Measurements from ENCODE around the gene MRPS27.
"Not testable (repeated sequence)": the region's sequence is repeated elsewhere in the genome, so short reads cannot be mapped to it uniquely, and the experiment has no call there.

MRPS27 gene

GRCh38 chr5:72191404-72191803 lies 128.6 kb downstream of the MRPS27 start:
- DNase-seq, result no peak

- DNase-seq, result no peak
Observed at GRCh38 chr5:72189146-72189545, 130.9 kb downstream of the MRPS27 start.

GRCh38 chr5:72188166-72188565 lies 131.9 kb downstream of the MRPS27 start:
- no peak for DNase-seq

- DNase-seq, result no peak
Observed at GRCh38 chr5:72187388-72188075, 132.5 kb downstream of the MRPS27 start.

GRCh38 chr5:72185496-72186329 lies 134.3 kb downstream of the MRPS27 start:
- no peak for DNase-seq

- DNase-seq, result no peak
Observed at GRCh38 chr5:72184408-72184807, 135.6 kb downstream of the MRPS27 start.

GRCh38 chr5:72183101-72183520 lies 136.9 kb downstream of the MRPS27 start:
- DNase-seq, result no peak

- DNase-seq, result no peak
Observed at GRCh38 chr5:72182686-72183085, 137.4 kb downstream of the MRPS27 start.

- no peak for DNase-seq
Observed at GRCh38 chr5:72180925-72181324, 139.1 kb downstream of the MRPS27 start.

GRCh38 chr5:72179816-72180440 lies 140.1 kb downstream of the MRPS27 start:
- DNase-seq, result no peak

- no peak for DNase-seq
Observed at GRCh38 chr5:72179028-72179815, 140.8 kb downstream of the MRPS27 start.

- DNase-seq, result no peak
Observed at GRCh38 chr5:72177538-72177937, 142.5 kb downstream of the MRPS27 start.

- no peak for DNase-seq
Observed at GRCh38 chr5:72172786-72173185, 147.3 kb downstream of the MRPS27 start.

GRCh38 chr5:72171667-72172066 lies 148.4 kb downstream of the MRPS27 start:
- DNase-seq, result no peak

- DNase-seq, result not testable (repeated sequence)
Observed at GRCh38 chr5:72171181-72171580, 148.9 kb downstream of the MRPS27 start.

- no peak for DNase-seq
Observed at GRCh38 chr5:72170101-72170500, 149.9 kb downstream of the MRPS27 start.

Data from stimulated activated CD4-positive, alpha-beta T cell treated with anti-CD3 and anti-CD28 coated beads, Interleukin-12 subunit alpha, Interleukin-12 subunit beta, amount 100 ng/mL, for 4 hours (primary cell).